NCI-H2029 (cell line): ENCODE data around the gene PIK3C3.

Source experiments
- DNase-seq: peaks from one replicate; lab custom pipeline; 2025; lab: John Stamatoyannopoulos, UW

The PIK3C3 gene

DNA sequence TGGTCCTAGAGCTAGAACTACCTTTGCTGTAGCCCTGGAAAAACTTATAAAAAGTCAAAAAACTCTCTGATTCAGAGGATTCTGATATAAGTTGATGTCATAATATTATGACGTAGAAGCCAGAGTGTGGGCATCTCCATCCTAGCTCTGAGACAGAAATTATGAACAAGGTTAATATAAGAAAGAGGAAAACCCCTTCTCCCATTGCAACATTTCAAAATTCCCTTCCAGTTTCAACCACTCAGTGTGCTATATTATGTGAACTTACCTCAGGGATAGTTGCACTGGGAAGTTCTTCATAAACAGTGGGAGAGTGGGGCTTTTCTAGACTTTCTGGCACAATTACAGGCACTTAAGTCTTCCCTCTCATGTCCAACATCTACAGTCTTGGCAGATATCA lies 171.6 kb downstream of the PIK3C3 start:
- no peak for DNase-seq

DNA sequence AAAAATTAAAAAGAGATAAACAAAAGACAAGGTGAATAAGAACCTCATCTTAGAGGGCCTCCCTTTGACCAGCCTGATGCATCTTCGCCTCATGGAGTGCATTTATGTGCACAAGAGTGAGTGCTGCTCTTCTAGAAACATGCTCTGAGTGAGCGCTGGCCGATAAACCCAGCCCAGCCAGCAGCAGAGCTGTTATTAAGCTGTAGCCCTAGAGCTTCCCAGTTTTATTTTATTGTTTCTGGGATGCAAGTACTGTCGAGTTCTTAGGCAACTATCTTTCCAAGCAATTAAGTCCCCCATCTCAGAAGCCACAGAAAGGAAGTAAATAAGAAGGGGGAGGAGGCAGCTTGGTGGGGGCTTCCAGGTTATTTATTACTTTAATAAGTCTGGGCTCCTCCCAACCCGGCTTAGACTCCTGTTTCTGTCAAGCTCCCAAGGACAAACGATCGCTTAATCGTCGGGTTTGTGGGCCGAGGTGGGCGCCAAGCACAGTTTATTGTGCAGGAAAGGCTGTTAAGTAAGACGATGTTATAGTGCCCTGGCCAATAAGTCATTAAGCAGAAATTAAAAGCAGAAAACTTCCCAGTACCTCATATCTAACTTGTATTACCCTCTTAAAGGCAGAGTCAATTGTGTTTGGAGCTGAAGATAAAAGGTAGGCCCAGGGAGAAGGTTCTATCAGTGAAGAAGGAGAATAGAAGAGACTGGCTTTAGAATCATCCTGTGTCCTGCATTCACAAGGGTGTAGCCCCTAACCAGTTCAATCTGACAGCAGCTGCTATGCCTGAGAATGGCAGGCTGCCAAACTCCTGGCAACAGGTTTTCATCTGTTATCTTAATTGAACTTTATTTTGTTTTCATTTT lies 176.3 kb downstream of the PIK3C3 start:
- no peak for DNase-seq

DNA sequence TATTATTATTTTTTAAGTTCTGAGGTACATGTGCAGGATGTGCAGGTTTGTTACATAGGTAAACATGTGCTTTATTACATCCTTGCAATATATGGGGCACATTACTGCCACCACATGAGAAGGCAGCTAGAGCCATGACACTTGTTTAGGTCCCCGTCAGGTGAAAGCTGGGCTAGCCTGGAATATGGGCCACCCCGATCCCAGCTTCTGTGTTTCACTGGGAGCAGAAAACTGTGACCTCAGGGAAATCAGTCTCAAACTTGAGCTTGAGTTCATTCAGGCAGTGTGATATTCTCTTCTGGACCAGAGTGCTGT lies 176.9 kb downstream of the PIK3C3 start:
- DNase-seq: no peak
